ENCODE data around the gene ABCD3.

Gene ABCD3

DNA sequence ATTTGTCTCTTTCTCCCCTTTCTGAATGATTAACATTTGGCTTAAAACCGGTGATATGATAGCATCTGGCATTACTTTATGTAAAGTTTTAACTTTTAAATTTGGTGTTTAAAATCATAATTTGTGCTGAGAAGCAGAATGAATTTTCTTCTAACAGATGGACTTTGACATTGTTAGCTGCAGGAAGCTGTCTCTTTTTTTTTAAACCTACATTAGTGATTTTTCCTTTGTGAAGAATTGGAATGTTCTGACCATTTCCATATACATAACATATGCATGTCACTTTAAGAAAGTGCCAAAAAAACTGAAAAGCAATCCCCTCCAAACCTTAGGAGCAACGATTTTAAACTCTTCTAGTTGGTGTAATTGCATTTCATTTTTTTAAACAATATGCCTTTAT, 101.2 kb downstream of the ABCD3 start:
- Histone ChIP-seq H2BK15ac (ENCODE audit: low read length) (no peak overlapping the region), H3K4me1 (ENCODE audit: control insufficient read depth in 2 of 2, insufficient read depth in 1 of 2, low read depth in 1 of 2, low read length in 2 of 2) (no peaks in the 10 kb centered on the region), H2BK12ac (ENCODE audit: low read length) (no peak overlapping the region), H3K9ac (ENCODE audit: low read depth, low read length, poor library complexity) (no peak overlapping the region), H3K18ac (ENCODE audit: low read length) (no peak overlapping the region), H3K9me3 (replicated peaks in 1 of 2; ENCODE audit: control insufficient read depth in 2 of 2, insufficient read depth in 1 of 2, low read depth in 1 of 2, low read length in 2 of 2) (no peaks in the 10 kb centered on the region), H2BK120ac (ENCODE audit: low read depth, low read length) (no peak overlapping the region), H4K91ac (ENCODE audit: low read depth, low read length, poor library complexity) (no peak overlapping the region), H2AK5ac (ENCODE audit: low read depth, low read length) (no peak overlapping the region), H3K36me3 (replicated peaks in 1 of 2; ENCODE audit: control insufficient read depth in 2 of 2, insufficient read depth in 2 of 2, low read length in 2 of 2) (peaks cover 0 to 11% of the 10 kb centered on the region in 2 donors), H2BK5ac (ENCODE audit: low read length) (no peak overlapping the region), H3K4me2 (ENCODE audit: insufficient read depth, low read length, poor library complexity, severe bottlenecking) (no peak overlapping the region), H4K8ac (ENCODE audit: low read depth, low read length) (no peak overlapping the region), H3K4me3 (ENCODE audit: low read length in 2 of 2) (no peak overlapping the region), H2AFZ (ENCODE audit: low read length) (no peak overlapping the region), H3K23ac (ENCODE audit: low read depth, low read length, poor library complexity) (no peak overlapping the region), H3K79me1 (ENCODE audit: low read depth, low read length) (no peaks in the 10 kb centered on the region), H3K14ac (ENCODE audit: low read length) (no peak overlapping the region), H3K27me3 (ENCODE audit: control insufficient read depth in 3 of 3, insufficient read depth in 3 of 3, low read depth in 1 of 3, low read length in 3 of 3) (no peaks in the 10 kb centered on the region), H3K27ac (replicated peaks; ENCODE audit: low read length) (no peak overlapping the region), H3K4ac (ENCODE audit: low read length) (no peak overlapping the region)
- WGBS, 2 donors (ENCODE audit: extremely low coverage in 2 of 2, insufficient read length in 2 of 2, insufficient replicate concordance in 1 of 2) = no CpG with 5 or more reads among the region's 2 CpGs
- DNase-seq (ENCODE audit: low spot score) = no peak

- Histone ChIP-seq H3K18ac (ENCODE audit: low read length) (no peak overlapping the region), H3K79me1 (ENCODE audit: low read depth, low read length) (no peaks in the 10 kb centered on the region), H3K9me3 (replicated peaks in 1 of 2; ENCODE audit: control insufficient read depth in 2 of 2, insufficient read depth in 1 of 2, low read depth in 1 of 2, low read length in 2 of 2) (no peaks in the 10 kb centered on the region), H2BK12ac (ENCODE audit: low read length) (no peak overlapping the region), H2BK15ac (ENCODE audit: low read length) (no peak overlapping the region), H3K9ac (ENCODE audit: low read depth, low read length, poor library complexity) (no peak overlapping the region), H2BK5ac (ENCODE audit: low read length) (no peak overlapping the region), H3K27ac (replicated peaks; ENCODE audit: low read length) (no peak overlapping the region), H3K23ac (ENCODE audit: low read depth, low read length, poor library complexity) (no peak overlapping the region), H3K36me3 (replicated peaks in 1 of 2; ENCODE audit: control insufficient read depth in 2 of 2, insufficient read depth in 2 of 2, low read length in 2 of 2) (peaks cover 0 to 10% of the 10 kb centered on the region in 2 donors), H2AFZ (ENCODE audit: low read length) (no peak overlapping the region), H2AK5ac (ENCODE audit: low read depth, low read length) (no peak overlapping the region), H3K27me3 (ENCODE audit: control insufficient read depth in 3 of 3, insufficient read depth in 3 of 3, low read depth in 1 of 3, low read length in 3 of 3) (no peaks in the 10 kb centered on the region), H4K8ac (ENCODE audit: low read depth, low read length) (no peak overlapping the region), H2BK120ac (ENCODE audit: low read depth, low read length) (no peak overlapping the region), H3K4me3 (ENCODE audit: low read length in 2 of 2) (no peak overlapping the region), H4K91ac (ENCODE audit: low read depth, low read length, poor library complexity) (no peak overlapping the region), H3K4me2 (ENCODE audit: insufficient read depth, low read length, poor library complexity, severe bottlenecking) (no peak overlapping the region), H3K4me1 (ENCODE audit: control insufficient read depth in 2 of 2, insufficient read depth in 1 of 2, low read depth in 1 of 2, low read length in 2 of 2) (peaks cover 0 to under 1% of the 10 kb centered on the region in 2 donors), H3K14ac (ENCODE audit: low read length) (no peak overlapping the region), H3K4ac (ENCODE audit: low read length) (no peak overlapping the region)
- no CpG with 5 or more reads among the region's 4 CpGs for WGBS, 2 donors (ENCODE audit: extremely low coverage in 2 of 2, insufficient read length in 2 of 2, insufficient replicate concordance in 1 of 2)
- DNase-seq (ENCODE audit: low spot score) = peak; percentile 46
Observed at GRCh38 chr1:94522304-94522703, 104.1 kb downstream of the ABCD3 start.

- Histone ChIP-seq H3K18ac (ENCODE audit: low read length) (no peak overlapping the region), H2BK12ac (ENCODE audit: low read length) (no peak overlapping the region), H2AFZ (ENCODE audit: low read length) (no peak overlapping the region), H3K27me3 (ENCODE audit: control insufficient read depth in 3 of 3, insufficient read depth in 3 of 3, low read depth in 1 of 3, low read length in 3 of 3) (no peaks in the 10 kb centered on the region), H3K23ac (ENCODE audit: low read depth, low read length, poor library complexity) (no peak overlapping the region), H3K4ac (ENCODE audit: low read length) (no peak overlapping the region), H3K36me3 (replicated peaks in 1 of 2; ENCODE audit: control insufficient read depth in 2 of 2, insufficient read depth in 2 of 2, low read length in 2 of 2) (peaks cover 2 to 11% of the 10 kb centered on the region in 2 donors), H3K4me2 (ENCODE audit: insufficient read depth, low read length, poor library complexity, severe bottlenecking) (no peak overlapping the region), H3K27ac (replicated peaks; ENCODE audit: low read length) (no peak overlapping the region), H3K4me3 (ENCODE audit: low read length in 2 of 2) (no peak overlapping the region), H4K91ac (ENCODE audit: low read depth, low read length, poor library complexity) (no peak overlapping the region), H2BK5ac (ENCODE audit: low read length) (no peak overlapping the region), H3K14ac (ENCODE audit: low read length) (no peak overlapping the region), H3K9ac (ENCODE audit: low read depth, low read length, poor library complexity) (no peak overlapping the region), H3K4me1 (ENCODE audit: control insufficient read depth in 2 of 2, insufficient read depth in 1 of 2, low read depth in 1 of 2, low read length in 2 of 2) (peaks cover 0 to 8% of the 10 kb centered on the region in 2 donors), H3K79me1 (ENCODE audit: low read depth, low read length) (no peaks in the 10 kb centered on the region), H2AK5ac (ENCODE audit: low read depth, low read length) (peak overlapping the region; percentile 70), H4K8ac (ENCODE audit: low read depth, low read length) (no peak overlapping the region), H2BK15ac (ENCODE audit: low read length) (no peak overlapping the region), H2BK120ac (ENCODE audit: low read depth, low read length) (no peak overlapping the region), H3K9me3 (replicated peaks in 1 of 2; ENCODE audit: control insufficient read depth in 2 of 2, insufficient read depth in 1 of 2, low read depth in 1 of 2, low read length in 2 of 2) (peaks cover 0 to 6% of the 10 kb centered on the region in 2 donors)
- DNase-seq (ENCODE audit: low spot score) = no peak
- no CpG with 5 or more reads among the region's 6 CpGs for WGBS, 2 donors (ENCODE audit: extremely low coverage in 2 of 2, insufficient read length in 2 of 2, insufficient replicate concordance in 1 of 2)
Observed at GRCh38 chr1:94524531-94524930, 106.3 kb downstream of the ABCD3 start.

GRCh38 chr1:94526152-94526980, 108.2 kb downstream of the ABCD3 start:
- WGBS, 2 donors (ENCODE audit: extremely low coverage in 2 of 2, insufficient read length in 2 of 2, insufficient replicate concordance in 1 of 2) = no CpG with 5 or more reads among the region's 7 CpGs
- Histone ChIP-seq H2AFZ (ENCODE audit: low read length) (no peak overlapping the region), H3K36me3 (replicated peaks in 1 of 2; ENCODE audit: control insufficient read depth in 2 of 2, insufficient read depth in 2 of 2, low read length in 2 of 2) (peaks cover 2 to 30% of the 10 kb centered on the region in 2 donors), H3K14ac (ENCODE audit: low read length) (no peak overlapping the region), H4K8ac (ENCODE audit: low read depth, low read length) (no peak overlapping the region), H3K27me3 (ENCODE audit: control insufficient read depth in 3 of 3, insufficient read depth in 3 of 3, low read depth in 1 of 3, low read length in 3 of 3) (no peaks in the 10 kb centered on the region), H2BK120ac (ENCODE audit: low read depth, low read length) (no peak overlapping the region), H3K4ac (ENCODE audit: low read length) (no peak overlapping the region), H2BK12ac (ENCODE audit: low read length) (no peak overlapping the region), H3K4me3 (ENCODE audit: low read length in 2 of 2) (no peak overlapping the region), H2AK5ac (ENCODE audit: low read depth, low read length) (no peak overlapping the region), H3K18ac (ENCODE audit: low read length) (no peak overlapping the region), H2BK5ac (ENCODE audit: low read length) (no peak overlapping the region), H2BK15ac (ENCODE audit: low read length) (no peak overlapping the region), H3K4me2 (ENCODE audit: insufficient read depth, low read length, poor library complexity, severe bottlenecking) (no peak overlapping the region), H3K9me3 (replicated peaks in 1 of 2; ENCODE audit: control insufficient read depth in 2 of 2, insufficient read depth in 1 of 2, low read depth in 1 of 2, low read length in 2 of 2) (peaks cover 0 to 6% of the 10 kb centered on the region in 2 donors), H3K27ac (replicated peaks; ENCODE audit: low read length) (no peak overlapping the region), H3K23ac (ENCODE audit: low read depth, low read length, poor library complexity) (no peak overlapping the region), H3K79me1 (ENCODE audit: low read depth, low read length) (no peaks in the 10 kb centered on the region), H3K9ac (ENCODE audit: low read depth, low read length, poor library complexity) (no peak overlapping the region), H4K91ac (ENCODE audit: low read depth, low read length, poor library complexity) (no peak overlapping the region), H3K4me1 (ENCODE audit: control insufficient read depth in 2 of 2, insufficient read depth in 1 of 2, low read depth in 1 of 2, low read length in 2 of 2) (peaks cover 0 to 8% of the 10 kb centered on the region in 2 donors)
- no peak for DNase-seq (ENCODE audit: low spot score)
